GM18508 (cell line): ENCODE results near the gene FAM83G.

Experiments
- ATAC-seq: cut with Tn5 transposase; IDR thresholded peaks from one replicate; pipeline ENCODE4 v1.9.1; 2021; ENCODE audit warnings: moderate number of reproducible peaks; ENCODE audit not compliant: insufficient read depth, unreplicated experiment

The FAM83G gene

GRCh38 chr17:19010729-19011505, 6.4 kb upstream of the FAM83G start:
- no peak for ATAC-seq

GRCh38 chr17:19009970-19010369, 5.4 kb upstream of the FAM83G start:
- no peak for ATAC-seq

- no peak for ATAC-seq
These were observed 2.1 kb upstream of the FAM83G start for GRCh38 chr17:19006698-19007097.

GRCh38 chr17:19005789-19006430, 1.3 kb upstream of the FAM83G start:
- ATAC-seq = no peak

DNA sequence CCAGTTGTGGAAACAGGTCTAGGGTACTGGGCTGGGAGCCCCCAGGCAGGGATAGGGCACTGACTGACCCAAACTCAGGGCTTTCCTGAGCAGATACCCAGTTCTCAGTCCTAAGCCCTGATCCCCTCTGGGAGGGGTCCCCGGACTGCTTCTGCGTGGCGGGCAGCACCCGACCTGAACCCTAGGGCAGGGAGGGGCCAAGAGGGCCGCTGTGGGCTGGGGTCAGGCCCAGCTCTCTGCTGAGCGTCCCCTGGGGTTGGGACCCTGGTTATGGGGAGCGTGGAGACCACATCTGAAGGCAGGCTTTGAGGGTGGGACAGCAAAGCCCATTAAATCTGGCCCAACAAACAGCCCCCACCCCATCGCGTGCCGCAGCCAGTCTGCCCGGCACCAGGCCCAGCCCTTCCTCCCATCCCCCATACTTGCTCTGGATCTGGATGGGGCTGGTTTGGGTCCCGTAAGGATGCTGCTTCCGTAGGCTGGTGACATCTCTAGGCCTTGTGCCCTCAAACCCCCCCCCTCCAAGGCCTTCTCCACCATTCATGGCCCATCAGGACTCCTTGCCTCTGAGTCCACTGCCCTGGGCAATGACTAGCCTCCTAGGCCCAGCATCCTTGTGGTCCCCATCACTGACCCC, 691 bp upstream of the FAM83G start:
- no peak for ATAC-seq

GRCh38 chr17:19003543-19004420, 782 bp downstream of the FAM83G start:
- no peak for ATAC-seq

DNA sequence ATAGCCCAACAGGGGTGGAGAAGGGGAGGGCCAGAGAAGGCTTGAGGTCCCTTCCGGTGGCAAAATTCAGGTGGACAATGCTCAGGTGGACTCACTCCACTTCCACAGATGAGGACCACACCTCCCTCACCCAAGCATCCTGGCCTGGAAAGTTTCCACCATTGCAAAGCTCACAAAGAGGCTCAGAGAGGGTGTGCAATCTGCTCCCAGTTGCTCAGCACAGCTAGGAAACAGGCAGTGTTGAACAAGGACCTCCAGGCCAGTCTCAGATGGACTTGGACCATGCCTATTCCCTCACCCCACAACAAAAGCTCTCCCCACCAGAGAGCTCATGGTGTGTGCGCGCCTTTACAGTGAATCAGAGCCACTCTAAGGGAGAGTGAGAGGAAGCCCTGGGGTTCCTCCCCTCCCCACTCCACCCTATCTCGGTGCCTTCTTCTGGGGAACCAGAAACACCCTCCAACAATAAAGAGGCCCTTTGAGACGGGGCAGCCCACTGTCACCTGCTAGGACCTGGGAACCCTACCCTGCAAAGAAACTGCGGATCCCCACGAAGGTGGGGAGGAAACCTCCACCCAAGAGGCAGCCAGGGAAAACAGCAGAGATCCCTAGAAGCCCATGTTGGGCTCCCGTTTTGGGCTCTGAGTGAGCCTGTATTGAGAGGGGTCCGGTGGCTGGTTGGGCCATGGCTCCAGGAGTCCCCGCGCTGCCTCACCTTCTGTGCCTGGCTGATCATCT, 1.6 kb downstream of the FAM83G start:
- no peak for ATAC-seq

DNA sequence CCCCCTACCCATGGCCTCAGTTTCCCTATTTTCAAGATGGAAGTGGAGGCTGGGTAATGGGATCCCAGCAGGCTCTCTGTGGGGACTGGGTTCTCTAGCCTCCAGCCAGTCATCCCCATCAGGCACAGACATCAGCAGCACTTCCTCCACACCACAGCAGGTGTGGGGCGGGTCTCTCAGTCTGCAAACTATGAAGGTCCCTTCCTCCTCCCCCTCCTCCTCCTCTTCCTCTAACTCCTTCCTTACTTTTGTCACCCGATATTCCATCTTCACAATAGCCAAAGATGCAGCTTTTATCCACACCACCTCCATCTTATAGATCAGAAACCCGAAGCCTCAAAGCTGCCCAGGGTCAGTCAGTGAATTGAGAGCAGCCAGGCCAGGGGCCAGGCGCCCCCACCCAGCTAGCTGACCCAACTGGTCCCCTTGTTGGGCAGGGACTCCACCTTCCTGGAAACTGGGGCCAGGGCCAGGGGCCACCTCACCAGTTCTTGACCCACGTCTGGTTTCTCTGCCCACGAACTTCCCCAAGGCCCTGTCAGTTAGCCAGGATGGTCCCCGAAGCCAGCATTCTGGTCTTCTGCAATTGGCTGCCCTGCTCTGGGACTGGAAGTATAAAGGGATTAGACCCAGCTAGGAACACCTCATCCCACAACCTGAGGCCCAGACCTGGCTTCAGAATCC, 2.5 kb downstream of the FAM83G start:
- no peak for ATAC-seq

GRCh38 chr17:19000531-19001325, 3.8 kb downstream of the FAM83G start:
- no peak for ATAC-seq

DNA sequence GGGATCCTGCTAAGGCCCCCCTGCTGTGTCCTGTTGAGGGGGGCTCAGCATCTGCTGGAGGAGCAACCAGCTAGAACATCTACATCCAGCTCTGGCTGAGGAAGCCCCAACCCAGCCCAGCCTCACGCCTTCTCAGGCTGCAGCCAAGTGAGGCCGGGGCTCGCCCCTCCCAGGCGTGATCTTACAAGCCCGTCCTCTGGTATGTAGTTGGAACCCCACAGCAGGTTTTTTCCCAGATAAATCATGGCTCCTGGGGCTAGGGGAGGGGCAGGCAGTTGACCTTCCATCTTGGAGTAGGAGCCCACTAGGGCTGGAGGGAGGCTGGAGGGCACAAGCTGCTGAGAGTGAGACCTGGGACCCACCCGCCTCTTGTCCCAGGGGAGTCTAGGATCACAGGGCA, 4.7 kb downstream of the FAM83G start:
- no peak for ATAC-seq

DNA sequence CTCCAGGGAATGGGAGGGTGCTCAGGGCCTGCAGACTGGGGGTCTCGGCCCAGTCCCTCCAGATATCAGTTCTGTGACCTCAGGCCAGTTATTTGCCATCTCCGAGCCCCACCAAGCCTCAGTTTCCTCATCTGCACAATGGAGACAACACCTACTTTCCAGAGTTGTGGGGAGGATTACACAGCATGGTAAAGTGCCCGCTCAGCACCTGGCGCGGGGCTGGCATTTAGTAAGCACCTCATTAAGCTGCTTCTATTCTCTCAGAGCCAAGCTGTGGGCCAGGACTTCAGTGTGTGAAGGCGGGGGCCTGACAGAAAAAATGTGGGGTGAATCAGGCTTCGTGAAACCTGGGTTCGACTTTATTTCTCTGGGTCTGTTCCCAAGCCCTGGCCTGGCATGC, 5.2 kb downstream of the FAM83G start:
- ATAC-seq = no peak

DNA sequence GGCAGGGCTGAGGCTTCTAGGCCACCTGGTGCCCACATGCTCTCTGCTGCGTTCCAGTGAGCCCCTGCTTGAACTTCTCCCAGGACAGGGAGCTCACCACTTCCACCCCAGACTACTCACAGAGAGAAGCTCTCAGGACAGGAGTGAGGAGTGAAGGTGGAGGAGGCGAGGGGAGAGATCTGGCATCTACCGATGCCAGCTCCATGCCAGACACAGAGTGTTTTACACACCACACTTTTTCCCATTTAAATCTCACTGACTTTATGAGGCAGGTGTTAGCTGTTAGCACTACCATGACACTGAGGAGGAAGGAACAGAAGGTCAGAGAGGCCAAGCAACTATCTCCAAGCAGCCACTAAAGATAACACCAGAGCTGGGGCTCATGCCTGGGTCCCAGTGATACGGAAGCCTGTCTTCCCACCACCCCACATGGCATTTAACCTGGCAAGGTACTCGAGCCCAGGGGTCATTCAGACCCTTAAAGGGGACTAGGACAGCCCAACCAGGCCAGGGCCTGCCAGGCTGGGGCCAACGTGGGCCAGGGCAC, 6.8 kb downstream of the FAM83G start:
- no peak for ATAC-seq

GRCh38 chr17:18996458-18996857, 8.1 kb downstream of the FAM83G start:
- no peak for ATAC-seq

GRCh38 chr17:18995220-18995619, 9.3 kb downstream of the FAM83G start:
- ATAC-seq = no peak

DNA sequence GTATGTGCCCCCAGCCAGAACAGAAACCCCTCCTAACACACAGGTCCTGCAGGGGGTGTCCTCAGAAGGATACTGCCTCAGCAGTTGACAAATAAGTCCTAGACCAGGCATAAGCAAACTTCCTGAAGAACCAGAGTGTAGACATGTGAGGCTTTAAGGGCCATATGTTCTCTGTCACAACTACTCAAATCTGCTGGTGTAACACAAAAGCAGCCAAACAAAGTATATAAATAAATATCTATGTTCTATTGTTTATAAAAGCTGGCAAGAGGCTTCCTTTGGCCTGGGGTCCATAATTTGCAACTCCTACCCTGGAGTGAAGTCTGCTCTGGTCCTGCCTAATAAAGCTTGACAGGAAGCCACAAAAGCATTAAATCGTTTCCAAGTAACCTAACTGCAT, 9.9 kb downstream of the FAM83G start:
- no peak for ATAC-seq

DNA sequence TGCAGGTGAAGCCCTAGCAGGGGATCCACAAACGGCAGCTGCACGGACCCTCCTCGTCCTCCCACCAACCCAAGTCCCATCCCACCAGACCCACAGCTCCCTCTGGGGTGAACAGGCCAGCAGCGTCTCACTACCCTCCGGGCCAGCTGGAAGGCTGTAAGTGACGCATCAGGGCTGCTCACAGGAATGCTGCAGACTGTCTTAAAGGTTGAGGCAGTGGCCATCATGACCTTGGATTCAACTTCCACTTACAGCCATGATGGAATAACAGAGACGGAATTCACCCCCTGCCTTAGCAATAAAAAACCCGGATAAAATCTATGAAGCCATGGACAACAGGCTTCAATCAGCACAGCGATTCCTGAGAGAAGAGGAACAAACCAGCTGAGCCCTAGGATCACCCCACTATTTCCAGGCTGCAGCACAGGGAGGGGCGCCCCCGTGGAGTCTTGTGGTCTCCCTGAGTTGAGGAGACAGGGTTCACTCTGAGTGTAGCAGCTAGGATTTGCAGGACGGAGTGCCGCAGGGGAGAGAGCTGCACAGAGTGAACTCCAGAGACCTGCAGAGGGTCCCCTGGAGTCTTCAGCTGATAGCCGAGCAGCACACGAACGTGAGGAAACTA, 10.5 kb downstream of the FAM83G start:
- ATAC-seq = no peak

DNA sequence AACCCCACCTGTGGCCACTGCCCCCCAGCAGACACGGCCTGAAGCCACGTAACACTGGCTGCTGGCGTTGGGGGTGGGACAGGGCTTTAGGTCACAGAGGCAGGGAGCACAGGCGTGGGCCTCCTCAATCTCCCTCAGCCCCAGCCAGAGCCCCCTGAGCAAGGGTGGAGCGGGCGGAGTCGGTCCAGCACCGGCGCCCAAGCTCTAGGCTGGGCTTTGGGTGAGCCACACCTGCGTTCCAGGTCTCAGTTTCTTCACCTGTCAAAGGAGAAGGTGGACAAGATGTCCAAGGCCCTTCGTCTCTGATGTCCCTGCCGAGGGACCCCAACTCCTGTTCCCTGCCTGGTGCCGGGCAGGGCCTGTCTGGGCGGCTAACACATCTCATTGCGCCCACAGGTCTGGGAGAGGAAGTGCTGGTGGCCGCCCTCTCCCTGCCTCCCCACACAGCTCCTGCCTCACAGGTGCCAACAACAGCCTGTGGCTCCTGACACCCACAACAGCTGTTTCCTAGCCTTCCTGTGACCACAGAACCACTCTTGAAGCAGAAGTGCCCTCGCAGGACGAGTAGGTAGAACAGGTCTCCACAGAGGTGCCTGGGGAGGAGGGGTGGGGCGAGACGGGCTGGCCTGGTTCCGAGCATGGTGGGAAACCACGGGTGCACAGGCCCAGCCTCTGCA, 12.0 kb downstream of the FAM83G start:
- no peak for ATAC-seq
